ENCODE results near the gene GFRA1.

Gene GFRA1

DNA sequence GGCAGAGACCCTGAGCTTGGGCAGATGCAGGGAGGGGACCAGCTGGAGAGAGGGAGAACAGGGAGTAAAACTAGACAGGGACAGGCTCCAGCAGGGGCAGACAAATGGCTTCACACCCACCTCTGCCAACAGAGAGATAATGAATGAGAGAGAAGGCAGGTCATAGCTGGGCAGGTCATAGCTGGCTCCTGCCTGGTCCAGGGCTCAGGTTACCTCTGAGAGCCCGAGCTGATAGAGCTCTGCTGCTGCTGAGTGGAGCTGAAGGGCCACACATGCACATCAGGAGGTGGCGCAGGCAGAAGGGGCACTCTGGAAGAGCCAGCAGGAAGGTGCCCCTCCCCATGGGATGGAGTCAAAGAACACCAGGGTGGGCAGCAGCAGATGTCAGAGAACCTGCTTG, 154.2 kb downstream of the GFRA1 start:
- H3K36me3 Mint-ChIP-seq (ENCODE audit: low read depth): peaks cover 3% of the 10 kb centered on the region
- TF ChIP-seq, protein P1, sequence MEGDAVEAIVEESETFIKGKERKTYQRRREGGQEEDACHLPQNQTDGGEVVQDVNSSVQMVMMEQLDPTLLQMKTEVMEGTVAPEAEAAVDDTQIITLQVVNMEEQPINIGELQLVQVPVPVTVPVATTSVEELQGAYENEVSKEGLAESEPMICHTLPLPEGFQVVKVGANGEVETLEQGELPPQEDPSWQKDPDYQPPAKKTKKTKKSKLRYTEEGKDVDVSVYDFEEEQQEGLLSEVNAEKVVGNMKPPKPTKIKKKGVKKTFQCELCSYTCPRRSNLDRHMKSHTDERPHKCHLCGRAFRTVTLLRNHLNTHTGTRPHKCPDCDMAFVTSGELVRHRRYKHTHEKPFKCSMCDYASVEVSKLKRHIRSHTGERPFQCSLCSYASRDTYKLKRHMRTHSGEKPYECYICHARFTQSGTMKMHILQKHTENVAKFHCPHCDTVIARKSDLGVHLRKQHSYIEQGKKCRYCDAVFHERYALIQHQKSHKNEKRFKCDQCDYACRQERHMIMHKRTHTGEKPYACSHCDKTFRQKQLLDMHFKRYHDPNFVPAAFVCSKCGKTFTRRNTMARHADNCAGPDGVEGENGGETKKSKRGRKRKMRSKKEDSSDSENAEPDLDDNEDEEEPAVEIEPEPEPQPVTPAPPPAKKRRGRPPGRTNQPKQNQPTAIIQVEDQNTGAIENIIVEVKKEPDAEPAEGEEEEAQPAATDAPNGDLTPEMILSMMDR (IDR thresholded peaks at IDR 0.05; ENCODE audit: unreplicated experiment in 3 of 3): no peak
- no peak overlapping the region for H3K4me3 Mint-ChIP-seq
- H3K27me3 Mint-ChIP-seq (ENCODE audit: low read depth): no peaks in the 10 kb centered on the region
- H3K9me3 Mint-ChIP-seq: no peaks in the 10 kb centered on the region
- H3K27ac Mint-ChIP-seq: no peak overlapping the region
- peaks cover 21% of the 10 kb centered on the region for H3K4me1 Mint-ChIP-seq

DNA sequence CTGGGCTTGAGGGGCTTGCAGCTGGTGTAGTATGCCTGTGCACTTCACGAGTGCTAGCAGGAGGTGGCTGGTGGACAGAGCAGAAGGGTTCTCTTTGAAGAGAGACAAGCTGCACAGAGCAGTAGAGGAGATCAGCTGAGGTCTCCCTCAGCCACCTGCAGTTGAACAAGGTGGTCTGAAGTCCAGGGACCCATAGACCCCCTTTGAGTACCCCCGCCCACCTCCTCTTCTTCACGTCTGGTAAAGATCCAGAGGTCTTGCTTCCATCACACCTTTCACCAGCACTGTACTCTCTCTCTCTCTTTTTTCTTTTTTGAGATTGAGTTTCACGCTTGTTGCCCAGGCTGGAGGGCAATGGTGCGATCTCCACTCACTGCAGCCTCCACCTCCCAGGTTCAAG, 157.2 kb downstream of the GFRA1 start:
- no peak overlapping the region for H3K4me3 Mint-ChIP-seq
- H3K27me3 Mint-ChIP-seq (ENCODE audit: low read depth): no peaks in the 10 kb centered on the region
- H3K4me1 Mint-ChIP-seq: peaks cover 2% of the 10 kb centered on the region
- no peak overlapping the region for H3K27ac Mint-ChIP-seq
- H3K36me3 Mint-ChIP-seq (ENCODE audit: low read depth): peaks cover 3% of the 10 kb centered on the region
- TF ChIP-seq, protein P1 (IDR thresholded peaks at IDR 0.05; ENCODE audit: unreplicated experiment in 3 of 3): no peak
- no peaks in the 10 kb centered on the region for H3K9me3 Mint-ChIP-seq

DNA sequence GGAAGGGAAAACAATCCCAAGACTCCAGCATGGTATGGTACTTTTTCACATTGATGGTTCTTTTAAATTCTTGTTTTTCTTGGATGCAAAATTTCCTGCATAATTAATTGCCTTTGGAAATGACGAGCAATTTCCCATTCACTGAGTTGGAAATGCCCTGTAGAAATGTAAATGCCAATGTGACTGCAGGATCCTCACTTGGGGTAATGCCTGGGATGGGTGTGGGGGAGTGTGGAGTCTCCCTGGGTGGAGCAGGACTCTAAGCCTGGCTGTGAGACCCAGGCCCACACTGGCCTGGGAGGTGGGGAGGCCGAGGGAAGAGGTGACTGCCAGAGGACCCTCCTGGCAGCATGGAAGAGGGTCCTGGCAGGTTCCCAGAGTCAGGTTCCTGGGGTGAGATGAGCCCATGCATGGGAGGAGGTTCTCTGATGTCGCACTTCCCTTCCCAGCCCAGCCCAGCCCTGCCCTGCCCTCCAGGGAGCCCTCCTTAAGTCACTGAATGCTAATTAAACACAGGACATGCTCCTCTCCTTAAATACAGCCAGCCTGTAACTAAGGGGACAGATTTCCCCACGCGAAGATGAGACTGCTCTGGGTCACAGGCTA, 157.9 kb downstream of the GFRA1 start:
- no peaks in the 10 kb centered on the region for H3K9me3 Mint-ChIP-seq
- TF ChIP-seq, protein P1 (IDR thresholded peaks at IDR 0.05; ENCODE audit: unreplicated experiment in 3 of 3): no peak
- H3K27ac Mint-ChIP-seq: no peak overlapping the region
- H3K4me1 Mint-ChIP-seq: no peaks in the 10 kb centered on the region
- peaks cover 3% of the 10 kb centered on the region for H3K36me3 Mint-ChIP-seq (ENCODE audit: low read depth)
- no peaks in the 10 kb centered on the region for H3K27me3 Mint-ChIP-seq (ENCODE audit: low read depth)
- no peak overlapping the region for H3K4me3 Mint-ChIP-seq

DNA sequence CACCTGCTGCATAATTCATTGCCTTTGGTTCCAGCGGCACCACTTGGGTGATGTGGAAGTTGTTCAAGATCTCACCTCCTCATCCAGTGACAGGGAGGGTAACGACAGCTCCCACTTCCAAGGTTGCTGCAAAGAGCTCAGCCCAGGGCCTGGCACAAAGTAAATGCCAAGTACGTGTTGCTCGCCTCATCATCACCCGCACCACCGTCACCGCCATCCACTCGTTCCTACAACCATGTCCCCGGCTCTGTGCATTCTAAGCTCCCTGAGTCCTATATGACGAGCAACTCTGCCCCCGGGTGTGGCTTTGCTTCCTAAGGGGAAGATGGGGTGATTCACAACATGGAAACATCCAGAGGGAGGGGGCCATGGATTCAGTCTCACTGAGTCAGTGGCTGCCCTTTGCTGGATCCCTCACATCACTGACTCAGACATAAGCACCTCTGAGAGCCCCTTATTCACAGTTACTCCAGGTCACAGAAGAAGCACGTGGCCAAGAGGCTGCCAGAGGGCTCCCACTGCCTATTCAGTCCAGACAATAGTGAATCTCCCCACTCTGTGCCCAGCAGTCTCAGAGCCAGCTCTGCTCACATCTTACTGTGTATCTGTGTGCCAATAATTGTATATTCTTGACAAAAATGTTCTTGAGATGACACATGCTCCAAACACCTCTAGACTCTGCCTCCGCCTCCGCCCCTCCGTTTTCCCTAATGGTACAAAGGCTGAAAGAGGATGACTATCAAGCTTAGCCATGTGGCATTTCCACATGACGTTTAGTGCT, 159.1 kb downstream of the GFRA1 start:
- no peak overlapping the region for H3K4me3 Mint-ChIP-seq
- H3K9me3 Mint-ChIP-seq: no peaks in the 10 kb centered on the region
- H3K27ac Mint-ChIP-seq: no peak overlapping the region
- no peaks in the 10 kb centered on the region for H3K27me3 Mint-ChIP-seq (ENCODE audit: low read depth)
- H3K36me3 Mint-ChIP-seq (ENCODE audit: low read depth): no peaks in the 10 kb centered on the region
- no peaks in the 10 kb centered on the region for H3K4me1 Mint-ChIP-seq
- TF ChIP-seq, protein P1 (IDR thresholded peaks at IDR 0.05; ENCODE audit: unreplicated experiment in 3 of 3): no peak

DNA sequence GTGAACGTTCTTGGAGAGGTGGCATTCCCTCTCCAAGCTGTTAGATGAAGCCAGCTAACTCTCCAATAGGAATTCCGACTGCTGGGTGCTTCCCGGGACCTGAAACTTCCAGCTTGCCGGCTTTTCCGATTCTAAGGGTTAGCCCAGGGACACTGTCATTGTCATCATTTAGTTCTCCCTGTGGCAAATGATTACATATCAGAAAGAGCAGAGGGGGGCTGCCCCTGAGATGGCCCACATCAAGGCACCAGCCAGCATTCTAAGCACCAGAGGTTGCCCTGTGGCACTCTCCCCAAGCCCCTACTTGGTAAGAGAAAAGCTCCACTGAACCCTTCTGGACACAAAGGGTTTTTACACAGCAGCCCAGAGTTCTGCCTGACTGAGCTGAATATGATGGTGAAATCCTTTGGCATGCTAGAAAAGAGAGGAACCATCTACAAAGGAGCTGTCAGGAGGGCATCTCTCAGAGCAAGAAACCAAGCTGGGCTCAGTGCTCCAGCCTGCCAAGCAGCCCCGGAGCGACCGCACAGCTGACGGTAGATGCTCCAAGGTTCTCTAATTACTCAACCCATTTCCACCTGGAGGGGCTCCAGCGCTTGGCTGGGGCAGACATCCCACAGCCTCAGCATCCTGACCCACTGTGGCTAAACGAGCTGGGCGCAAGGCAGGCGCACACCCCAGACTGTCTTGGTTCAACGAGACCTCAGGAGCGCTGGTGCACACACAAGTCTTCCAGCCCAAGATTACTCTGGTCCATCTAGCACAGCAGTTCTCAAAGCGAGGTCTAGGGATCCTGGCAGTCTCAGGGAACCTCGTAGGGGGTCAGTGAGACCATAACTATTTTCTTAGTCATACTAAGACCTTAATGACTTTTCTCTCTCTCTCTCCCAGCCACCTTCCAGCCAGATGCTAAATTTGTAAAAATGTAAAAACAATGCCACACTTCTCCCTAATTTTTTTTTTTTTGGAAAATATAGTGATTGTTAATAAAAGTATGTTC, 160.5 kb downstream of the GFRA1 start:
- no peak overlapping the region for H3K4me3 Mint-ChIP-seq

More for the DNA sequence above, 160.5 kb downstream of the GFRA1 start:
- Mint-ChIP-seq H3K27me3 (ENCODE audit: low read depth) (no peaks in the 10 kb centered on the region), H3K9me3 (no peaks in the 10 kb centered on the region), H3K27ac (no peak overlapping the region), H3K4me1 (no peaks in the 10 kb centered on the region), H3K36me3 (ENCODE audit: low read depth) (no peaks in the 10 kb centered on the region)
- TF ChIP-seq, protein P1 (IDR thresholded peaks at IDR 0.05; ENCODE audit: unreplicated experiment in 3 of 3): no peak

All from nephron (organoid).